A172 (cell line): ENCODE results near the gene CIPC. TPM values are rescaled to one million over a fixed set of nuclear protein-coding genes. Genes with fewer than 3 reads are reported as not detected.

Experiments used
- DNase-seq: peaks from one replicate; pipeline ENCODE4 v3.0.0-alpha.2; 2015; ENCODE audit warnings: low spot score
- total RNA-seq: library from RNA; depleted of rRNA; stranded (reverse); fragments of >200 nt; shearing (Covaris generic); gene quantifications from 2 replicates; pipeline ENCODE4 v1.2.3, GENCODE V29; 2014

CIPC gene
- total RNA-seq, 1 experiment from 2014 or later: 9.9 TPM

- DNase-seq: no peak
These were observed 27.3 kb downstream of the CIPC start for GRCh38 chr14:77125281-77125801.

- no peak for DNase-seq
These were observed 27.8 kb downstream of the CIPC start for GRCh38 chr14:77125823-77126325.

GRCh38 chr14:77126461-77126990 lies 28.5 kb downstream of the CIPC start:
- DNase-seq: no peak

- peak; percentile 14 for DNase-seq
These were observed 30.4 kb downstream of the CIPC start for GRCh38 chr14:77128414-77128891.

GRCh38 chr14:77130386-77130785 lies 32.3 kb downstream of the CIPC start:
- DNase-seq: no peak

GRCh38 chr14:77131206-77131605 lies 33.1 kb downstream of the CIPC start:
- DNase-seq: no peak

GRCh38 chr14:77131871-77132486 lies 33.9 kb downstream of the CIPC start:
- DNase-seq: no peak

- DNase-seq: peak; percentile 43
These were observed 35.8 kb downstream of the CIPC start for GRCh38 chr14:77133720-77134338.

- DNase-seq: no peak
These were observed 41.0 kb downstream of the CIPC start for GRCh38 chr14:77139022-77139421.

GRCh38 chr14:77139540-77140358 lies 41.7 kb downstream of the CIPC start:
- no peak for DNase-seq

- DNase-seq: no peak
These were observed 42.5 kb downstream of the CIPC start for GRCh38 chr14:77140359-77141213.

- DNase-seq: no peak
These were observed 43.4 kb downstream of the CIPC start, which contains the start of gene ZDHHC22 for GRCh38 chr14:77141214-77142004. ZDHHC22 (minus strand) TSS chr14:77141791; CDS start chr14:77139738, 2,053 bp downstream.

GRCh38 chr14:77142005-77142800 lies 44.1 kb downstream of the CIPC start:
- DNase-seq: no peak

- no peak for DNase-seq
These were observed 45.0 kb downstream of the CIPC start for GRCh38 chr14:77143071-77143470.

GRCh38 chr14:77144412-77145115 lies 46.5 kb downstream of the CIPC start:
- no peak for DNase-seq

GRCh38 chr14:77145975-77146740 lies 48.1 kb downstream of the CIPC start:
- no peak for DNase-seq

GRCh38 chr14:77148510-77149231 lies 50.6 kb downstream of the CIPC start:
- DNase-seq: no peak
